Measurements from ENCODE around the gene WWC2.

The WWC2 gene

DNA sequence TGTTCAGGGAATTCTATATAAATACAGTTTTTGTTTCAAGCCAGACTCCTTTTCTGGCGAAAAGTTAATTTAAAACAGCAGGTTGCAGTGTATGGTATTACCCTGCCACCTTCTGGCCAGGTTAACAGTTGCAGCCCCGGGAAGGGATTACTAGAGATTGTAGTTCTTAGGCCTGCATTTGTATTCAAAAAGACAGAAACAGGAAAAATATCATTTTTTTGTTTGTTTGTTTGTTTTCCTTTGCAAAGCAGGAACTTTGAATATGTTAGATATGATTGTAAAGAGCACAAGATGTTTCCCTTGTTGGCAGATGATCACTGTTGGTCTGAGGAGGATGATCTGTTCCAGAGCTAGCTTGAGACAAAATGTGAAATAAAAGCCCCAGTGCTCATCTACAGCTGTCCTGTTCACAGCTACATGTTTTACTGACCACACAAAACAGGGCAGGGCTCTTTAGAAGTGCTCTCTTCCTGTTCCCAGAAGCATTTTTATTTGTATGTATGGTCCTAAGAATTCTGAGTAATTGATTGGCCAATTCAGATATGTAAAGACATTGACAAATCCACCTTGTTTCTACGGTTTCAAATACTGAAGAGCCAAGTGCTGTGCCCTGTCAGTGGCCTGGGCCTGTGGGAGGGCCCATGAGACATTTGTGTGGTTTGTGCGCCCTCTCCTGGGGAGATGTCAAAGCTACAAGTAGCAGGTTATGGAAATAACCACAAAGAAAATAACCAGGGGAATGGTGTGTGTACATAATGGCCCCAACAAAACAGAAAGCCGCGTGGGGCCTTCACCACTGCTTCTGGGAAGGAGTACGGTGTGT, 163.1 kb downstream of the WWC2 start:
- TF ChIP-seq, protein P1, sequence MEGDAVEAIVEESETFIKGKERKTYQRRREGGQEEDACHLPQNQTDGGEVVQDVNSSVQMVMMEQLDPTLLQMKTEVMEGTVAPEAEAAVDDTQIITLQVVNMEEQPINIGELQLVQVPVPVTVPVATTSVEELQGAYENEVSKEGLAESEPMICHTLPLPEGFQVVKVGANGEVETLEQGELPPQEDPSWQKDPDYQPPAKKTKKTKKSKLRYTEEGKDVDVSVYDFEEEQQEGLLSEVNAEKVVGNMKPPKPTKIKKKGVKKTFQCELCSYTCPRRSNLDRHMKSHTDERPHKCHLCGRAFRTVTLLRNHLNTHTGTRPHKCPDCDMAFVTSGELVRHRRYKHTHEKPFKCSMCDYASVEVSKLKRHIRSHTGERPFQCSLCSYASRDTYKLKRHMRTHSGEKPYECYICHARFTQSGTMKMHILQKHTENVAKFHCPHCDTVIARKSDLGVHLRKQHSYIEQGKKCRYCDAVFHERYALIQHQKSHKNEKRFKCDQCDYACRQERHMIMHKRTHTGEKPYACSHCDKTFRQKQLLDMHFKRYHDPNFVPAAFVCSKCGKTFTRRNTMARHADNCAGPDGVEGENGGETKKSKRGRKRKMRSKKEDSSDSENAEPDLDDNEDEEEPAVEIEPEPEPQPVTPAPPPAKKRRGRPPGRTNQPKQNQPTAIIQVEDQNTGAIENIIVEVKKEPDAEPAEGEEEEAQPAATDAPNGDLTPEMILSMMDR (IDR thresholded peaks at IDR 0.05; ENCODE audit: insufficient read depth, low read depth, low read length, missing control alignments): peak; percentile 76
- DNase-seq (ENCODE audit: low read depth): peak; percentile 76
- H3K4me3 ChIP-seq (ENCODE audit: low read depth, low read length): no peak overlapping the region

DNA sequence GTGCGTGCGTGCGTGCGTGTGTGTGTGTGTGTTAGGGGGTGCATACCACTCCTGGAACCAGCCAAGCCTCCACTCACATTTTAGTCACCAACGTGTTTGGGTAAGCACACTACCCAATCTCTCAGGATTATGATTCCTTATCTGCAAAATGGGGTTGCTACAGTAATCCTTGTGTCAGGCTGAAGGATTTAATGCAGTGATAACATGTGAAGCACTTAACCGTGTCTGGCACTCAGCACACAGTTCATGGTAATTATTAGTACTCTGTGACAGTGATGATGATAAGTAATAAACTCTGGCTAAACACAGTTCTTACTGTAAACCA, 163.7 kb downstream of the WWC2 start:
- TF ChIP-seq, protein P1 (IDR thresholded peaks at IDR 0.05; ENCODE audit: insufficient read depth, low read depth, low read length, missing control alignments): no peak
- no peak for DNase-seq (ENCODE audit: low read depth)
- H3K4me3 ChIP-seq (ENCODE audit: low read depth, low read length): no peak overlapping the region

DNA sequence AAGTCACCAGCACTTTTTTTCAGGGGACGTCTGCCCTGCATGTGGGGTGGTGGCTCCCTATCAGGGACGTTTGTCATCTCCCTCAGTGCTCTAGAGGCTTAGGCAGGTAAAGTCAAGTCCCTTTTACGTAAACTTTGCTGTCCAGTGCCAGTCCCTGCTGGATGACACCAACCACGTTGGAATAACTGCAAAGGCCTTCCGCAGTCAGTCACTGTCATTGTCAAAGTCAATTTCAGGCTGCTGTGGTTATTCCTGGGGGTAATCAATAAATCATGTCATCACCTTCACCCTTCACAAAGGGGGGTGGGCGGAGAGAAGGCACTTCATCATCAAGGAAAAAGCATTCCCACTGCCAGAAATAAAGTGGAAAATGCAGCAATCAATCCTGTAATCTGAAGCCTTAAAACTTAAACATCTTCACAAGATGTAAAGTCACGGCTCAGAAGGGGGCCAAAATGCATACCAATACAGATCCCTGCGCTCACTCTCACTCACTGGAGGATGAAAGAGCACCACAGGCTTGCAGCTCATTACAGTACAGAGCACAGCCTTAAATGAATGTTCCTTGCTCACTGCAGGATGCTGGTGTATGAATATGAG, 164.8 kb downstream of the WWC2 start:
- H3K4me3 ChIP-seq (ENCODE audit: low read depth, low read length): no peak overlapping the region
- no peak for DNase-seq (ENCODE audit: low read depth)
- TF ChIP-seq, protein P1 (IDR thresholded peaks at IDR 0.05; ENCODE audit: insufficient read depth, low read depth, low read length, missing control alignments): no peak

DNA sequence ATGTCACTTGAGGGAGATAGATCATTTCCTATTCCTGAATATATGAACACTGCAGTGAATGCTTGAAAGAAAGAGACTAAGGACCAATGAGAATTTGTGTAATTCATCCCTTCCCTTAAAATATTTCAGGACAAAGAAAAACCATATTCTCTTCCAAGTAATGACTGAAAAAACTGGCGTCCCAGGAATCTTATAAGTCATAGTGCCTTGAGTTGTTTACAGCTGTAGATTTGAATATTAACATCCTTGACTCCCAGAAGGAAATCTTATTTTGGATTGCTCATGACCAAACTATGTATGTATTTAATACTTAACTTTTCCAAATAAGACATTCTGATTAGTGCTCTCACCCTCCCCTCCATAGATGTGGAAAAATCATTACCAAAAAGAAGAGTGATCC, 165.6 kb downstream of the WWC2 start:
- no peak overlapping the region for H3K4me3 ChIP-seq (ENCODE audit: low read depth, low read length)
- TF ChIP-seq, protein P1 (IDR thresholded peaks at IDR 0.05; ENCODE audit: insufficient read depth, low read depth, low read length, missing control alignments): no peak
- no peak for DNase-seq (ENCODE audit: low read depth)

DNA sequence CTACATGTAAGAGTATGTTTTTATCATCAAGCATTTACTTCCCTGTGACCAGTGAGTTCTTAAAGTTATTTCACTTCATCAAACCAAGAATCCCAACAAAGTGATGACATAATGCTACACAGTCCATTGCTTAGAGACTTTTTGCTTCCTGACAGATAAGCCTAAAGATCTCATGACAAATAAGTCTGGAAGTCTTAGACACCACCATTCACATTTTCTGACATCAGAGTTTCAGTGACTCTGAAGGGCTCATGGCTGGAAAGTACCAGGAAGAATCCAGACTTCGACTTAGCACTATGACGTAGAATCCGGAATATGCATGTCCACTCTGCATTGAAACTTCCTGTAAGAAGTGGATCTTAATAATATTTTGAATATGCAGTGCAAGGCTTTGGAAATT, 167.3 kb downstream of the WWC2 start:
- no peak overlapping the region for H3K4me3 ChIP-seq (ENCODE audit: low read depth, low read length)
- TF ChIP-seq, protein P1 (IDR thresholded peaks at IDR 0.05; ENCODE audit: insufficient read depth, low read depth, low read length, missing control alignments): no peak
- no peak for DNase-seq (ENCODE audit: low read depth)

DNA sequence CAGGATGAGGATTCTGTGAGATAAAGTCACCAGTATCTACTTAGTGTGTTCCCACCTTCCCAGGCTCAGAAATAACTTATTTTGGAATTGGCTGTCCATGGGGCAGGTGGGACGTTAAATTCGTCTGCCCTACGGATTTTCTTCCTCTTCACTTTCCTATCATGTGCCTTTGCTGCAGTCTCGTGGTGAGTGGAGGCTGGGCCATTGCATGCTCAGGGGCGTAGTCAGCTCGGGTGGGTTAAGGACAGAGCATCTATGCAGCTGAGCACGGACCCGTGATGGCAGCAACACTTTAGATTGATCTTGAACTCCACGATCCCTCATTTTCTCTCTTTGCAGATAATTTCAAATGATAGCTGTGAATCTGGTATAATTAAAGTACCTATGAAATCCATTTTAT, 169.5 kb downstream of the WWC2 start:
- no peak for DNase-seq (ENCODE audit: low read depth)
- no peak overlapping the region for H3K4me3 ChIP-seq (ENCODE audit: low read depth, low read length)
- TF ChIP-seq, protein P1 (IDR thresholded peaks at IDR 0.05; ENCODE audit: insufficient read depth, low read depth, low read length, missing control alignments): no peak

Data from GM12865 (cell line).